H7 (cell line): ENCODE results near the gene CD68. TPM values are rescaled to one million over a fixed set of nuclear protein-coding genes. Genes with fewer than 3 reads are reported as not detected.

ENCODE experiments used
- DNase-seq: peaks from one replicate; pipeline ENCODE4 v3.0.0; 2012
- H3K27me3 ChIP-seq: 2 replicates; pipeline ENCODE4 v1.6.0; 2011; ENCODE audit warnings: mild to moderate bottlenecking, low read length; ENCODE audit not compliant: control insufficient read depth, insufficient read depth
- H3K36me3 ChIP-seq: replicated peaks from 2 replicates; pipeline ENCODE4 v1.5.1; 2011; ENCODE audit warnings: low read length; ENCODE audit not compliant: control insufficient read depth, insufficient read depth
- H3K4me3 ChIP-seq: 2 replicates; pipeline ENCODE4 v1.5.1; 2011; ENCODE audit warnings: low read depth, mild to moderate bottlenecking, control low read depth, low read length, moderate library complexity; ENCODE audit not compliant: insufficient read depth
- total RNA-seq: library from RNA; depleted of rRNA; stranded (reverse); fragments of >200 nt; shearing (Covaris generic); gene quantifications from 2 replicates; pipeline ENCODE4 v1.2.3, GENCODE V29; 2014; rRNA removed

Gene CD68
- total RNA-seq, 1 experiment from 2014 or later: 0.55 TPM

DNA sequence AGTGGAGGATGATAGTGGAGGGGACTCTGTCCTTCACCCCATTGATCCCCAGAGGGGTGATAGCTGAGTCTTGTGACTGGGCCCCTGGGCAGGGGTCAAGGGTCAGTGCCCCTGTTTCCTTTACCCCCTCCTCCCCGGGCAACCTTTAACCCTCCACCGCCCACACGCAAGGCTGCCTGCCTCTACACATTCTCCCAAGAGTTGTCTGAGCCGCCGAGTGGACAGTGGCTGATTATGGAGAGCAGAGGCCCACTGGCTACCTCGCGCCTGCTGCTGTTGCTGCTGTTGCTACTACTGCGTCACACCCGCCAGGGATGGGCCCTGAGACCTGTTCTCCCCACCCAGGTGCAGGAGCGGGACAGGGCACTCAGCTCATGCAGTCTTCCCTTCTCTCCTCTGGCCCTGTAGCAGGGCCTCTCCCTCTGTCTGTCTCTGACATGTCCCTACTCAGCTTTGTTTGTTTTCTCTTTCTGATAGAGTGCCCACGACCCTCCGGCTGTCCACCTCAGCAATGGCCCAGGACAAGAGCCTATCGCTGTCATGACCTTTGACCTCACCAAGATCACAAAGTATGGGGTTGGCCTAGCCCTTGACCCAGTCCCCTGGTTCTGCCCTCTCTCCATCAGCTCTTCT, 50.6 kb downstream of the CD68 start, which contains the start of gene SHBG:
Gene SHBG, plus strand, starts transcription at position 197 of the 633 bp plus-strand sequence. Its CDS starts 38 bp downstream, at position 235.
- Histone ChIP-seq H3K27me3 (no peaks in the 10 kb centered on the region), H3K36me3 (peaks cover 4% of the 10 kb centered on the region), H3K4me3 (no peak within 1 kb of the TSS)
- DNase-seq: no peak

Other genes with a start within 250 kb of the CD68 start
- 17.8 and 34.5 TPM in 2 replicates for gene ACAP1, start 243.1 kb upstream of the CD68 start, total RNA-seq
- gene KCTD11, start 227.5 kb upstream of the CD68 start, total RNA-seq: 1.1 and 2.2 TPM in 2 replicates
- not detected in 2 replicates for gene TMEM95, start 224.5 kb upstream of the CD68 start, total RNA-seq
- 7.0 and 8.9 TPM in 2 replicates for gene TNK1, start 198.5 kb upstream of the CD68 start, total RNA-seq
- gene PLSCR3, start 185.1 kb upstream of the CD68 start, total RNA-seq: 26.5 and 27.8 TPM in 2 replicates
- gene TMEM256, start 175.5 kb upstream of the CD68 start, total RNA-seq: 280 and 385 TPM in 2 replicates
- 11.6 and 15.7 TPM in 2 replicates for gene NLGN2, start 171.8 kb upstream of the CD68 start, total RNA-seq
- not detected in 2 replicates for gene SPEM1, start 159.3 kb upstream of the CD68 start, total RNA-seq
- gene SPEM2, start 154.0 kb upstream of the CD68 start, total RNA-seq: not detected in 2 replicates
- gene SPEM3, start 150.8 kb upstream of the CD68 start, total RNA-seq: not detected in 2 replicates
- 14.5 and 15.8 TPM in 2 replicates for gene TMEM102, start 144.2 kb upstream of the CD68 start, total RNA-seq
- 12.5 and 20.7 TPM in 2 replicates for gene FGF11, start 140.1 kb upstream of the CD68 start, total RNA-seq
- gene CHRNB1, start 134.6 kb upstream of the CD68 start, total RNA-seq: 6.6 and 6.8 TPM in 2 replicates
- gene ZBTB4, start 100.0 kb upstream of the CD68 start, total RNA-seq: 9.0 and 10.4 TPM in 2 replicates
- gene SLC35G6, start 98.2 kb upstream of the CD68 start, total RNA-seq: not detected in 2 replicates
- gene POLR2A, start 95.3 kb upstream of the CD68 start, total RNA-seq: 46.1 and 48.6 TPM in 2 replicates
- 6.2 and 9.6 TPM in 2 replicates for gene TNFSF12, start 30.6 kb upstream of the CD68 start, total RNA-seq
- 0.94 and 1.7 TPM in 2 replicates for gene TNFSF13, start 20.9 kb upstream of the CD68 start, total RNA-seq
- gene SENP3, start 17.7 kb upstream of the CD68 start, total RNA-seq: 137 and 203 TPM in 2 replicates
- gene MPDU1, start 4.2 kb downstream of the CD68 start, total RNA-seq: 111 and 146 TPM in 2 replicates
- gene SOX15, start 10.5 kb downstream of the CD68 start, total RNA-seq: 33.8 and 44.0 TPM in 2 replicates
- gene FXR2, start 35.3 kb downstream of the CD68 start, total RNA-seq: 49.0 and 52.0 TPM in 2 replicates
- gene SAT2, start 48.2 kb downstream of the CD68 start, total RNA-seq: 45.5 and 55.8 TPM in 2 replicates
- 0.35 and 1.5 TPM in 2 replicates for gene SHBG, start 50.5 kb downstream of the CD68 start, total RNA-seq
- gene ATP1B2, start 71.3 kb downstream of the CD68 start, total RNA-seq: 1.6 and 7.0 TPM in 2 replicates
- 97.5 and 99.4 TPM in 2 replicates for gene TP53, start 107.9 kb downstream of the CD68 start, total RNA-seq
- gene WRAP53, start 108.8 kb downstream of the CD68 start, total RNA-seq: 32.9 and 41.3 TPM in 2 replicates
- gene EFNB3, start 125.6 kb downstream of the CD68 start, total RNA-seq: 6.0 and 6.4 TPM in 2 replicates
- 0.11 and 0.24 TPM in 2 replicates for gene DNAH2, start 138.1 kb downstream of the CD68 start, total RNA-seq